ENCODE measurements around the gene RPP21.

The RPP21 gene

GRCh38 chr6:30344868-30345671 lies at the start of gene RPP21:
RPP21 (plus strand) TSS chr6:30345156; CDS start chr6:30345172, 16 bp downstream.
- peak; percentile 81 for DNase-seq (ENCODE audit: low read depth)

GRCh38 chr6:30295837-30296236 lies 49.1 kb upstream of the RPP21 start:
- DNase-seq (ENCODE audit: low read depth): no peak

DNA sequence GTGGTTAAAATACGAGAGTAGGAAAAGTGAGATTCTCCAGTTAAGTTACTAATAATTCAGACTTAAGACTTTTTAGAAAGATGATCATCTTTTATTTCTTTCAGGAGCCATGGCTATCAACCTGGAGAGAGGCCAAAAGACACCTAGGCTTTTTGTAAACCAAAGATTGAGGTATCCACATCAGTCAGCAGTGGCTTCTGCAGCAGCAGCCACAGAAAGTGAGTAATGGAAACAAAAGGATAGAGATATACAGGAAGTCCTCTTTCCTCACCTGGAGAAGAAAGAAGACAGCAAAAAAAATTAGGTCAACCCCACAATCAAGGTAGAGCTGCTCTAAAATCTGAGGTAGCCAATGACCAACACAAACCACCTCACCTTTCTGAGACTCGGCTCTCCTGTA lies 41.0 kb upstream of the RPP21 start:
- DNase-seq (ENCODE audit: low read depth): no peak

- no peak for DNase-seq (ENCODE audit: low read depth)
Observed at GRCh38 chr6:30311101-30311500, 33.9 kb upstream of the RPP21 start.

DNA sequence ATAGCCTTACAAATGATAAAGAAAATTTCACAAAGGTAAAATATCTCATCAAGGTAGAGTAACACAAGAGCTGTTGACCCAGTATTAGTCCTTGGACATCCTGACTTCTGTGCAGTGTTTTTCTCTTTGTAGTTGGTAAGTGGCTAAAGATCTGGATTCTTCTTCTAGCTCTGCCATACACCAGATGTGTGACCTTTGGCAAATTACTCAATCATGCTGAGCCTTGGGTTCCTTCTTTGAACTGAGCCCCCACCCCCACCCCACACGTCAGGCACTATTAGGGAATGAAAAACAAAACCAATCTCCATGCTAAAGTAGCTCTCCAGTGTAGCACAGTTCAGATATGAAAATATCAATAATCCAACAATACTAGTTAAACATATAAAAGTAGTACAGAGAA lies 33.3 kb upstream of the RPP21 start:
- DNase-seq (ENCODE audit: low read depth): no peak

DNA sequence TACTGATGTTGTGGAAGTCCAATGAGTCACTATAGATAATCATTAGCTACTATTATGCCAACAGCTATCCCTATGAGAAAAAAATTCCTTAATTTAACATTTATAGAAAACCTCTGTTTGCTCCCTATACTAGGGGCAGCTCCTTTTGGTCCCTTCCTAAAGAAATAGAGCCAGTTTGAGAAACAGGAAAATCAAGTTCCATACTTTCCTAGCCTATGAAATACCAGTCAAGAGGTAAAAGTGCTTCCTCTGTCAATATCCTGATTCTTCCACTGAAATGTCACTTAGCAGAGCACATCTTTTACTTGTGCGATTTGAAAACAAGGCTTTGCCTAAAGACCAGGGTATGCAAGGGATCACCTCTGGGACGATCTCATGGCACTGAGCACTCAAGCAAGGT lies 32.7 kb upstream of the RPP21 start:
- no peak for DNase-seq (ENCODE audit: low read depth)

DNA sequence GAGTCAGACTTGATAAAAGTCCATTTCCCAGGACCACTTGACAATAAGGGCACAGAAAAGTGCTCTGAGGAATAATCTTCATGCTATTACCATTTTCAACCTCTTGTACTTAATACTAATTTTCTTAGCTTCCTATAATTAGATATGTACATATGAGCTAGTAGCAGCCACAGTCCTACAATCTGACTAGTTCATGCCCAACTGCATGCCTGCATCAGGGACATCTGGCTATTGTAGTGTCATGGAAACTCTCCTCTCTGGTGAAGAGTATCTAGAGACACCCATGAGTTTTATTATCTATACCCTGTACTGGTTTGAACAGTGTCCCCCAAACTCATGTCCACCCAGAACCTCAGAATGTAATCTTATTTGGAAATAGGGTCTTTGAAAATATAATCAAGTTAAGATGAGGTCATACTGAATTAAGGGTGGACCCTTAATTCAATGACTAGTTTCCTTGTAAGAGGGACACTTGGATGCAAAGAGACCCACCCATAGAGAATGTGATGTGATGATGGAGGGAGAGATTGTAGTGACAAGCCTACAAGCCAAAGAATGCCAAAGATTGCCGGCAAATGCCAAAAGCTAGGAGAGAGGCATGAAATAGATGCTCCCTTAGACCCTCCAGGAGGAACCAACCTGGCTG lies 32.2 kb upstream of the RPP21 start:
- no peak for DNase-seq (ENCODE audit: low read depth)

GRCh38 chr6:30315156-30315555 lies 29.8 kb upstream of the RPP21 start:
- no peak for DNase-seq (ENCODE audit: low read depth)

GRCh38 chr6:30317913-30318589 lies 26.9 kb upstream of the RPP21 start:
- DNase-seq (ENCODE audit: low read depth): no peak

DNA sequence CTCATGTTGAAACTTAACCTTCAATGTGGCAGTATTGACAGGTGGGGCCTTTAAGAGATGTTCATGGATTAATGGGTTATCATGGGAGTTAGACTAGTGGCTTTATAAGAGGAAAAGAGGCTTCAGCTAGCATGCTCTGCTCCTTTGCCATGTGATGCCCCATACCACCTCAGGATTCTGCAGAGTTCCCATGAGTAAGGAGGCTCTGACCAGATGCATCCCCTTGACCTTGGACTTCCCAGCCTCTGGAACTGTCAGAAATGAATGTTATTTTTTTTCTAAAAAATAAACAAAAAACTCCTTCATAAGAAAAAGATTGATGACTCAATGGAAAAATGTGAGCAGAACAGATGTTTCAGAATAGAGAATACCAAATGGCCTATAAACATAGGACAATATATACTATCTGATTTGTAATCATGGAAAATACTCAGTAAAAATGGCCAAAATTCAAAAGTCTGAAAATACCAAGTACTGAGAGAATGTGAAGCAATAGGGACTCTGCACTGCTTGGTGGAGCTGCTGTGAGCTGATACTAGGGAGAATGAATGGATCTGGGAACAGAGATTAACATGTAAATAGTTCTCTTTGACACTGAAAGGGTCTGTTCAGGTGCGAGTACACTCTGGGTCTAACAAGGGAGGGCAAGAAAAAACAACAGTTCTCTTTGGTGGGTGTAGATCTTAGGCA lies 25.7 kb upstream of the RPP21 start:
- no peak for DNase-seq (ENCODE audit: low read depth)

DNA sequence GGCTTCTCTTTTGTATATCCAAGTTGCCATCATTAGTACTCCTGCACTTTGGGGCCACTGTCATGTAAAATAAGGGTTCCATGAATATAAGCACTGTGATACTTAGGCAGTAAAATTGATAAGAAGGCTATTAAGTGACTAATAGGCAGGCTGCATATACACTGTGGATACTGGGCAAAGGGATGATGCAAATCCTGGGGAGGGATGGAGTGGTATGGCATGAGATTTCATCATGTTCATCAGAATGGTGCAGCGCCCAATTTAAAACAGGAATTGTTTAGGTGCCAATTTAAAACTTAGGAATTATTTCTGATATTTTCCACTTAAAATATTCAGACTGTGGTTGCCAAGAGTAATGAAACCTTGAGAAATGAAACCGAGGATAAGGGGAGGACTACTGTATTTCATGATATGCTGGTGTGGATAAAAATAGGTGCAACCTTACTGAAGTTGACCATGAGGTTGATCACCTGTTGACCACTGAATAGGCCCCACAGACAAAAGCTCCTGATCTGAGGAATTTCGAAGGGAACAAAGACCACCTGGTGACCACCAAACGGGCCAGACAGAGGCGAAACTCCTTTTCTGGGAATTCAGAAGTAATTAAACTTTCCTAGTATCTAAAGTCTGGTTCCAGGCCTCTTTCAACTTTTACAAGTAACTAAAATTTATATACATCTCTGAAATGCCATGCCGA lies 23.1 kb upstream of the RPP21 start:
- DNase-seq (ENCODE audit: low read depth): no peak

DNA sequence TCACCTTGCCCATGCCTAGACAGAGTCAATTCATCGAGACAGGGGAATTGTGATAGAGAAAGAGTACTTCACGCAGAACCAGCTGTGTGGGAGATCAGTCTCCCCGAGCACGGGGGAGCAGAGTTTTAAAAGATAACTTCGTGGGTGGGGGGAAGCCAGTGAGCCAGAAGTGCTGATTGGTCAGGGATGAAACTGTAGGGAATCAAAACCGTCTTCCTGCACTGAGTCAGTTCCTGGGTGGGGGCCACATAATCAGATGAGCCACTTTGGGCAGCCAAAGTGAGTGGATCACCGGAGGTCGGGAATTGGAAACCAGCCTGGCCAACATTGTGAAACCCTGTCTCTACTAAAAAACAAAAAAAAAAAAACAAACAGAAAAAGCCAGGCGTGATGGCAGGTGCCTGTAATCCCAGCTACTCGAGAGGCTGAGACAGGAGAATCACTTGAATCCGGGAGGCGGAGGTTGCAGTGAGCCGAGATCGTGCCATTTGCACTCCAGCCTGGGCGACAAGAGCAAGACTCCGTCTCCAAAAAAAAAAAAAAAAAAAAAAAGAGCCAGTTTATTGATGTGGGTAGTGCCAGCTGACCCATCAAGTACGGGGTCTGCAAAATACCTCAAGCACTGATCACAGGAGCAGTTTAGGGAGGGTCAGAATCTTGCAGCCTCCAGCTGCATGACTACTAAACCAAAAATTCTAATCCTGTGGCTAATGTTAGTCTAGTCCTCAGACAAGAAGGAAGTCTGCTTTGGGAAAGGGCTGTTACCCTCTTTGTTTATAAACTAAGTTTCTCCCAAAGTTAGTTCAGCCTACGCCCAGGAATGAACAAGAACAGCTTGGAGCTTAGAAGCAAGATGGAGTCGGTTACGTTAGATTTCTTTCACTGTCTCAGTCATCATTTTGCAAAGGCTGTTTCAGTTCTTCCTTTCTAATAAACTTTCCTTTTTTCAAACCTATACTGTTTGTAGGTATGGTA lies 22.1 kb upstream of the RPP21 start:
- peak; percentile 6 for DNase-seq (ENCODE audit: low read depth)

GRCh38 chr6:30323806-30324205 lies 21.1 kb upstream of the RPP21 start:
- DNase-seq (ENCODE audit: low read depth): no peak

GRCh38 chr6:30325150-30325872 lies 19.6 kb upstream of the RPP21 start:
- peak; percentile 77 for DNase-seq (ENCODE audit: low read depth)

GRCh38 chr6:30325873-30326525 lies 19.0 kb upstream of the RPP21 start:
- peak; percentile 60 for DNase-seq (ENCODE audit: low read depth)

- DNase-seq (ENCODE audit: low read depth): peak; percentile 84
Observed at GRCh38 chr6:30326526-30327231, 18.3 kb upstream of the RPP21 start, which contains the start of gene TRIM39. TRIM39 (plus strand) TSS chr6:30326927; CDS start chr6:30329318, 2,391 bp downstream.

- no peak for DNase-seq (ENCODE audit: low read depth)
Observed at GRCh38 chr6:30327232-30327746, 17.7 kb upstream of the RPP21 start.

GRCh38 chr6:30328397-30328796 lies 16.6 kb upstream of the RPP21 start:
- DNase-seq (ENCODE audit: low read depth): no peak
